ENCODE measurements around the gene ZMYND15.

- TF ChIP-seq CTCF (conservative IDR thresholded peaks at IDR 0.05 in 1 of 2, IDR thresholded peaks at IDR 0.05 in 1 of 2; ENCODE audit: extremely low read depth in 1 of 2, insufficient read depth in 1 of 2, low read depth in 1 of 2, low read length in 2 of 2) (no peak), EZH2 (IDR thresholded peaks at IDR 0.05; ENCODE audit: borderline replicate concordance, low read length) (no peak)
Observed at GRCh38 chr17:4742133-4742532, 2.5 kb downstream of the ZMYND15 start.
